Measurements from ENCODE around the gene CKB.

The CKB gene

GRCh38 chr14:103522649-103523574 is at the start of gene CKB:
Gene CKB, minus strand, starts transcription at chr14:103522830. Its CDS starts 337 bp downstream, at chr14:103522493.
- peak; percentile 91 for DNase-seq

- no peak for DNase-seq
These were observed 46.8 kb upstream of the CKB start for GRCh38 chr14:103569408-103569807.

- DNase-seq: peak; percentile 96
These were observed 46.3 kb upstream of the CKB start for GRCh38 chr14:103568952-103569351.

- no peak for DNase-seq
These were observed 41.3 kb upstream of the CKB start for GRCh38 chr14:103563844-103564505.

GRCh38 chr14:103563226-103563620 is 40.6 kb upstream of the CKB start:
- DNase-seq: no peak

GRCh38 chr14:103562429-103563225 is 40.0 kb upstream of the CKB start, which contains the start of the genes BAG5 and COA8:
Gene BAG5, minus strand, starts transcription at chr14:103562657. Its CDS starts 1,493 bp downstream, at chr14:103561164.
Gene COA8, plus strand, starts transcription at chr14:103562960. Its CDS starts 42 bp downstream, at chr14:103563002.
- DNase-seq: peak; percentile 97

GRCh38 chr14:103562179-103562428 is 39.5 kb upstream of the CKB start:
- DNase-seq: peak; percentile 78

GRCh38 chr14:103561381-103562178 is 39.0 kb upstream of the CKB start:
- peak; percentile 78 for DNase-seq

- no peak for DNase-seq
These were observed 38.1 kb upstream of the CKB start for GRCh38 chr14:103560691-103561090.

- DNase-seq: no peak
These were observed 37.1 kb upstream of the CKB start for GRCh38 chr14:103559766-103560165.

GRCh38 chr14:103558071-103558882 is 35.6 kb upstream of the CKB start:
- DNase-seq: no peak

GRCh38 chr14:103556946-103557758 is 34.5 kb upstream of the CKB start:
- DNase-seq: no peak

- DNase-seq: no peak
These were observed 33.1 kb upstream of the CKB start for GRCh38 chr14:103555559-103556337.

- no peak for DNase-seq
These were observed 30.2 kb upstream of the CKB start for GRCh38 chr14:103552846-103553210.

- DNase-seq: no peak
These were observed 29.6 kb upstream of the CKB start for GRCh38 chr14:103552011-103552845.

- no peak for DNase-seq
These were observed 28.7 kb upstream of the CKB start for GRCh38 chr14:103551338-103551762.

- DNase-seq: peak; percentile 79
These were observed 28.1 kb upstream of the CKB start for GRCh38 chr14:103550451-103551337.
